GM10266 (cell line): ENCODE measurements around the gene AGAP1.

Source experiments
- DNase-seq: peaks from one replicate; pipeline ENCODE4 v3.0.0; 2012; ENCODE audit errors: extremely low spot score
- CTCF ChIP-seq: IDR thresholded peaks from 2 replicates; pipeline ENCODE4 v1.5.1; 2012; ENCODE audit warnings: mild to moderate bottlenecking, low read depth; ENCODE audit not compliant: control insufficient read depth, insufficient read depth; ENCODE audit errors: missing control alignments

AGAP1 gene

GRCh38 chr2:236173036-236173728, 679.3 kb downstream of the AGAP1 start:
- DNase-seq: no peak
- TF ChIP-seq CTCF: no peak

- no peak for TF ChIP-seq CTCF
- DNase-seq: no peak
Measured at GRCh38 chr2:236173729-236174607, 680.1 kb downstream of the AGAP1 start.

- DNase-seq: peak; percentile 43
- TF ChIP-seq CTCF: no peak
Measured at GRCh38 chr2:236175548-236176150, 681.8 kb downstream of the AGAP1 start.

GRCh38 chr2:236176417-236176816, 682.6 kb downstream of the AGAP1 start:
- peak; percentile 54 for TF ChIP-seq CTCF
- peak; percentile 62 for DNase-seq

- TF ChIP-seq CTCF: no peak
- no peak for DNase-seq
Measured at GRCh38 chr2:236176951-236177350, 683.1 kb downstream of the AGAP1 start.

- TF ChIP-seq CTCF: no peak
- peak; percentile 59 for DNase-seq
Measured at GRCh38 chr2:236177604-236177966, 683.7 kb downstream of the AGAP1 start.
